NCI-H2227 (cell line): ENCODE data around the gene LRG1.

Experiments used
- DNase-seq: peaks from one replicate; lab custom pipeline; 2025; ENCODE audit not compliant: unreplicated experiment; lab: John Stamatoyannopoulos, UW

LRG1 gene

DNA sequence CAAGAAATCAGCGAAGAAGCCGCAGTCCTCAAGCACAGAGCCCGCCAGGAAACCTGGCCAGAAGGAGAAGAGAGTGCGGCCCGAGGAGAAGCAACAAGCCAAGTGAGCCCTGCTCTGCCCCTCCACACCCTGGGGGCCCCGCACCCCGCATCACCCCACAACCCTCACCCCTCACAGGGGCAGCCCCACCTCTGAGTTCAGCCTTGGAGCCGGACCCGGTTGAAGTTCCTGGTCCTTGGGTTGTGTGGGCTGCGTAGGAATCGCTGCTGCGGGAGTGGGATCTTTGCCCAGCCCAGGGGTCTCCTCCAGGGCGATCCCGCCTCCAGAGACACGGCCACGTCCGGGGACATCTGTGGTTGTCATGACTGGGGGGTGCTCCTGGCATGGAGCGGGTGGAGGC, 43.5 kb downstream of the LRG1 start:
- DNase-seq: no peak

DNA sequence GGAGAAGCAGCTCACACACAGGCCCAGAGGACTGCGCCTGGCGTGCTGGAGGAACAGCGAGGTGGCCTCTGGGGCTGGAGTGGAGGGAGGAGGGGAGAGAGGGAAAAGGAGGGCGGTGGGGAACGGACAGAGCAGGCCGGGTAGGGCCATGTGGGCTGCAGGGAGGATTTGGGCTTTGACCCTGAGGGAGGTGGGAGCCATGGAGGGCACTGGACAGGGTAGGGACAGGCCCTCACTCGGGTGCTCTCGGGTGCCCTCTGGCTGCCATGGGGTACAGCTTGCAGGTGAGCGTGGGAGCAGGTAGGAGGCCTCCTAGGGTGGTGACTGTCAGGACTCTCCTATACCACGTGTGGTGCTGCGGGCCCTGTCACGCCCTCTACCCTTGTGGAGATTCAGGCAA, 44.4 kb downstream of the LRG1 start:
- no peak for DNase-seq

DNA sequence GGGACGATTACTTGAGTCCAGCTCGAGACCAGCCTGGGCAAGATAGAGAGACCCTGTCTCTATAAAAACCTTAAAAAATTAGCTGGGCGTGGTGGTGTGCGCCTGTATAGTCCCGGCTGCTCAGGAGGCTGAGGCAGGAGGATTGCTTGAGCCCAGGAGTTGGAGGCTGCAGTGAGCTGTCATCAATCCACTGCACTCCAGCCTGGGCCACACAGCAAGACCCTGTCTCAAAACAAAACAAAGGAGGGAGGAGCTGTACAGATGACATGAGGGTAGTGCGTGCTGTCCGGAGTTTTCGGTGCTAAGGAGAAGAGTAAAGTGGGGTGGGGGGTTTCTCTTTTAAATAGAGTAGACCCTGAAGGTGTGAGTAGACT, 45.2 kb downstream of the LRG1 start:
- no peak for DNase-seq

DNA sequence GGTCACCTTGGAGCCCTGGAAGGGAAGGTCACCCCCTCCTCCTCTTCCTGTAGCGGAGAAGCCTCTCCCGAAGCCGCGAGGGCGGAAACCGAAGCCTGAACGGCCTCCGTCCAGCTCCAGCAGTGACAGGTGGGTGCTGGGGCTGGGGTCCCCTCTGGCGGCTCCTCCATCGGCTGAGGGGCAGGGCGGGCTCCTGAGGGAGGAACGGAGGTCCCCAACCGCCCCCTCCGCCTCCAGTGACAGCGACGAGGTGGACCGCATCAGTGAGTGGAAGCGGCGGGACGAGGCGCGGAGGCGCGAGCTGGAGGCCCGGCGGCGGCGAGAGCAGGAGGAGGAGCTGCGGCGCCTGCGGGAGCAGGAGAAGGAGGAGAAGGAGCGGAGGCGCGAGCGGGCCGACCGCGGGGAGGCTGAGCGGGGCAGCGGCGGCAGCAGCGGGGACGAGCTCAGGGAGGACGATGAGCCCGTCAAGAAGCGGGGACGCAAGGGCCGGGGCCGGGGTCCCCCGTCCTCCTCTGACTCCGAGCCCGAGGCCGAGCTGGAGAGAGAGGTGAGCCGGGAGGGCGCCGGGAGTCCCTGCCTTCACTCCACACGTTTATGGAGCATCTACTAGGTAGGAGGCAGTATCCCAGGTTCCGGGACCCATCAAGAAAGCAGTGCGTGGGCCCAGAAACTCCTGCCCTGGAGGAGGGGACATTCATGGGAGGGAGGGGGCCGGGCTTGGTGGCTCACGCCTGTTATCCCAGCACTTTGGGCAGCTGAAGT, 45.7 kb downstream of the LRG1 start:
- no peak for DNase-seq

DNA sequence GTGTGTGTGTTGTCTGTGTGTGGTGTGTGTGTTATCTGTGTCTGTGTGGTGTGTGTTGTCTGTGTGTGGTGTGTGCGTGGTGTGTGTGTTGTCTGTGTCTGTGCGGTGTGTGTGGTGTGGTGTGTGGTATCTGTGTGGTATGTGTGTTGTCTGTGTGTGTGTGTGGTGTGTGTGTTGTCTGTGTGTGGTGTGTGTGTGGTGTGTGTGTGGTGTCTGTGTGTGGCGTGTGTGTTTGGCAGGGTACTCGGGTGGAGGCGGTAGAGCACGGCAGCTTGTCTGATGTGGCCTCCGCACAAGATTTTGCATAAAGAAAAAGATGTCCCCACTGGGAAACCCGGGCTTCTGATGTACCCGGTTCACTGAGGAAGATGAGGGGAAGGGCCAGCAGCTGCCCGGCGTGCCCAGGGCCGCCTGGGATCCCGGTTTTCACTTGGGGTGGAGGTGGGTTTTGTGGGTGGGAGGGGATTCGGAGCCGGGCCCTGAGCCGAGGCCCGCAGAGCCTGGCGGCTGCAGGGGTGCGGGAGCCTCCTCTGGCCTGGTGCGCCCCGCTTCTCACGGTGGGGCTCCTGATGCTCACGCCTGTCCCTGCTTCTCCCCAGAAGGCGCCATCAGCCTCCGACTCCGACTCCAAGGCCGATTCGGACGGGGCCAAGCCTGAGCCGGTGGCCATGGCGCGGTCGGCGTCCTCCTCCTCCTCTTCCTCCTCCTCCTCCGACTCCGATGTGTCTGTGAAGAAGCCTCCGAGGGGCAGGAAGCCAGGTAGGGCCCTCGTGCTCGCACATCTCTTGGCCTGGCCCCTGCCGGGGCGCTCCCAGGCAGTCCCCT, 46.5 kb downstream of the LRG1 start:
- DNase-seq: no peak

DNA sequence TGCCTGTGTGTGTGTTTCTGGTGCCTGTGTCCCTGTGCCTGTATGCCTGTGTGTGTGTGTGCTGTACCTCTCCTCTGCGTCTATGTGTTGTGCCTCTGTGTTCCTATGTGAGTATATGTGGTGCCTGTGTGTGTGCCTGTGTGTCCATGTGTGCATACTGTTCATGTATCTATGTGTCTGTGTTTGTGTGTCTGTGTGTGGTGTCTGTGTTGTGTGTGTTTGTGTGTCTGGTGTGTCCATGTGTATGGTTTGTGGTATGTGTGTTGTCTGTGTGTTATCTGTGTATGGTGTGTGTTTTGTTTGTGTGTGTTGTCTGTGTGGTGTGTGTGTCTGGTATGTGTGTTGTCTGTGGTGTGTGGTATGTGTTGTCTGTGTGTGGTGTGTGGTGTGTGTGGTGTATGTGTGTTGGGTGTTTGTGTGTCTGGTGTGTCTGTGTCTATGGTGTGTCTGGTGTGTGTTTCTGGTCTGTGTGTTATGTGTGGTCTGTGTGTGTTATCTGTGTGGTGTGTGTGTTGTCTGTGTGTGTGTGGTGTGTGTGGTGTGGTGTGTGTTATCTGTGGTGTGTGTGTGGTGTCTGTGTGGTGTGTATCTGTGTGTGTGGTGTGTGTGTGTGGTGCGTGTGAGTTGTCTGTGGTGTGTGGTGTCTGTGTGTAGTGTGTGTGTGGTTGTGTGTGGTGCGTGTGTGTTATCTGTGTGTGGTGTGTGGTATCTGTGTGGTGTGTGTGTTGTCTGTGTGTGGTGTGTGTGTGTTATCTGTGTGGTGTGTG, 47.3 kb downstream of the LRG1 start:
- no peak for DNase-seq

DNA sequence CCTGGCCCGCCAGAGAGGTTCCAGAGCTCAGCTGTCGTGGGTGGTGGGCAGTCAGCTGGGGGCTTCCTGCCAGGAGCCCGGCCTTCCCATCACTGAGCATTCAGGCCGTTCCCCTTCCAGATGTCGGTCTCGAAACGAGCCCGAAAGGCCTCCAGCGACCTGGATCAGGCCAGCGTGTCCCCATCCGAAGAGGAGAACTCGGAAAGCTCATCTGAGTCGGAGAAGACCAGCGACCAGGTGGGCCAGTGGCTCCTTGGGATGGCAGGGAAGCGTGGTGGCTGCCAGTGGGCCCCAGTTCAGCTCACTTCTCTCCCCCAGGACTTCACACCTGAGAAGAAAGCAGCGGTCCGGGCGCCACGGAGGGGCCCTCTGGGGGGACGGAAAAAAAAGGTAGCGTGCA, 48.4 kb downstream of the LRG1 start:
- no peak for DNase-seq

DNA sequence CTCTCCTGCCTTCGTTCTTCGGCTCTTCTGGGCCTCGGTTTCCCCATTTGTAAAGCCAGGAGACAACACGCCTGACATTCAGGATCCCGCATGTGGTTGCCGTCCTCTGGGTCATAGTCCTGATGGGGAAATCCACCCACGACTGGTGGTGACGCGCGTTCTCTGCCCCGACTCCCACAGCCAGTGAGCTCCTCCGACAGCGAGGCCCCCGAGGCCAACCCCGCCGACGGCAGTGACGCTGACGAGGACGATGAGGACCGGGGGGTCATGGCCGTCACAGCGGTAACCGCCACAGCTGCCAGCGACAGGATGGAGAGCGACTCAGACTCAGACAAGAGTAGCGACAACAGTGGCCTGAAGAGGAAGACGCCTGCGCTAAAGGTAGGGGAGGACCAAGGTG, 51.3 kb downstream of the LRG1 start:
- no peak for DNase-seq

DNA sequence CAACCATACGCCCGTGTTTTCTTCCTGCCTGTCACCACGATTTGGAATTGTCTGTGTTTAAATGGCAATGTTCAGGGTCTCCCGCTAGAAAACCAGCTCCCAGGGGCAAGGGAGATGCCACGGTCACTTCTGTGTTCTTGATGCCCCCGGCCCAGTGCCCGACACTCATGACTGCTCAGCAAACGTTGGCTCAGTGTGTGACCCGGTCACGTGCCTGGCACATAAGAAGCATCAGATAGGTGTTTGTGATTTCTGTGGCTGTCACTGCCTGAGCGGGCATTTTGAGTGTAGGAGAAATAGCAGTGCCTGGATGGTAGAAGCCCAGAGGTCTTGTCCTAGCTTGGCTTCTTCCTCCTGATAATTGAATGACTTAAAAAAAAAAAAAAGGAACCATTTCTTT, 52.3 kb downstream of the LRG1 start:
- no peak for DNase-seq
